ENCODE measurements around the gene BACH1.
"Not testable (repeated sequence)": the region's sequence is repeated elsewhere in the genome, so short reads cannot be mapped to it uniquely, and the experiment has no call there.

Gene BACH1

GRCh38 chr21:29298348-29299045, at the start of gene BACH1:
Gene BACH1, plus strand, starts transcription at chr21:29298922. Its CDS starts 22,359 bp downstream, at chr21:29321281.
- FAIRE-seq, result no peak

GRCh38 chr21:29249289-29249688, 49.4 kb upstream of the BACH1 start:
- FAIRE-seq, result not testable (repeated sequence)

GRCh38 chr21:29250636-29251035, 48.1 kb upstream of the BACH1 start:
- no peak for FAIRE-seq

GRCh38 chr21:29253861-29254260, 44.9 kb upstream of the BACH1 start:
- not testable (repeated sequence) for FAIRE-seq

- no peak for FAIRE-seq
Measured at GRCh38 chr21:29254550-29254949, 44.2 kb upstream of the BACH1 start.

GRCh38 chr21:29256126-29256910, 42.4 kb upstream of the BACH1 start:
- no peak for FAIRE-seq

- no peak for FAIRE-seq
Measured at GRCh38 chr21:29257701-29258100, 41.0 kb upstream of the BACH1 start.

GRCh38 chr21:29258626-29259338, 39.9 kb upstream of the BACH1 start:
- FAIRE-seq, result no peak

GRCh38 chr21:29260461-29260860, 38.3 kb upstream of the BACH1 start:
- no peak for FAIRE-seq

- no peak for FAIRE-seq
Measured at GRCh38 chr21:29261555-29262540, 36.9 kb upstream of the BACH1 start.

GRCh38 chr21:29264721-29265120, 34.0 kb upstream of the BACH1 start:
- FAIRE-seq, result no peak

- FAIRE-seq, result no peak
Measured at GRCh38 chr21:29265690-29266479, 32.8 kb upstream of the BACH1 start.

- no peak for FAIRE-seq
Measured at GRCh38 chr21:29267666-29268065, 31.1 kb upstream of the BACH1 start.

- no peak for FAIRE-seq
Measured at GRCh38 chr21:29271927-29272333, 26.8 kb upstream of the BACH1 start.

- FAIRE-seq, result no peak
Measured at GRCh38 chr21:29277442-29277841, 21.3 kb upstream of the BACH1 start.

GRCh38 chr21:29279558-29279957, 19.2 kb upstream of the BACH1 start:
- FAIRE-seq, result no peak

- not testable (repeated sequence) for FAIRE-seq
Measured at GRCh38 chr21:29281801-29282200, 16.9 kb upstream of the BACH1 start.

GRCh38 chr21:29287383-29287782, 11.3 kb upstream of the BACH1 start:
- FAIRE-seq, result no peak

GRCh38 chr21:29288239-29288638, 10.5 kb upstream of the BACH1 start:
- no peak for FAIRE-seq

GRCh38 chr21:29289317-29289716, 9.4 kb upstream of the BACH1 start:
- no peak for FAIRE-seq

- FAIRE-seq, result no peak
Measured at GRCh38 chr21:29290240-29290639, 8.5 kb upstream of the BACH1 start.

GRCh38 chr21:29293495-29293894, 5.2 kb upstream of the BACH1 start:
- no peak for FAIRE-seq
